ENCODE results near the gene KCTD21.

KCTD21 gene

GRCh38 chr11:78219493-78220217, 31.2 kb upstream of the KCTD21 start:
- no peak for DNase-seq

GRCh38 chr11:78218707-78219492, 30.5 kb upstream of the KCTD21 start:
- DNase-seq: no peak

GRCh38 chr11:78217650-78218541, 29.5 kb upstream of the KCTD21 start:
- no peak for DNase-seq

GRCh38 chr11:78216571-78217287, 28.3 kb upstream of the KCTD21 start:
- no peak for DNase-seq

GRCh38 chr11:78216021-78216420, 27.6 kb upstream of the KCTD21 start:
- DNase-seq: no peak

- DNase-seq: no peak
Observed at GRCh38 chr11:78214331-78215194, 26.1 kb upstream of the KCTD21 start.

- DNase-seq: no peak
Observed at GRCh38 chr11:78213526-78214330, 25.3 kb upstream of the KCTD21 start.

- DNase-seq: no peak
Observed at GRCh38 chr11:78212586-78213371, 24.4 kb upstream of the KCTD21 start.

- no peak for DNase-seq
Observed at GRCh38 chr11:78211565-78211964, 23.1 kb upstream of the KCTD21 start.

GRCh38 chr11:78210000-78210608, 21.7 kb upstream of the KCTD21 start:
- no peak for DNase-seq

- no peak for DNase-seq
Observed at GRCh38 chr11:78209478-78209877, 21.1 kb upstream of the KCTD21 start.

GRCh38 chr11:78208257-78209165, 20.1 kb upstream of the KCTD21 start:
- DNase-seq: no peak

GRCh38 chr11:78207532-78208256, 19.3 kb upstream of the KCTD21 start:
- no peak for DNase-seq

- DNase-seq: no peak
Observed at GRCh38 chr11:78205691-78206090, 17.3 kb upstream of the KCTD21 start.

GRCh38 chr11:78205256-78205655, 16.8 kb upstream of the KCTD21 start:
- no peak for DNase-seq

GRCh38 chr11:78203184-78203583, 14.8 kb upstream of the KCTD21 start:
- DNase-seq: no peak

- no peak for DNase-seq
Observed at GRCh38 chr11:78202733-78203167, 14.3 kb upstream of the KCTD21 start.

Data from right kidney (tissue), 1 donor.